ENCODE measurements around the gene BTBD9. TPM values are rescaled to one million over a fixed set of nuclear protein-coding genes. Genes with fewer than 3 reads are reported as not detected.

Gene BTBD9
- total and polyA plus RNA-seq, 9 of the 15 experiments (the other 6 are each of a cell fraction or from before 2014, with no cell fraction given), result 0.08 to 1.6 (median 0.58) TPM

- intact Hi-C loops (cut with micrococcal nuclease), result no loop called here
- TF ChIP-seq, protein P1, sequence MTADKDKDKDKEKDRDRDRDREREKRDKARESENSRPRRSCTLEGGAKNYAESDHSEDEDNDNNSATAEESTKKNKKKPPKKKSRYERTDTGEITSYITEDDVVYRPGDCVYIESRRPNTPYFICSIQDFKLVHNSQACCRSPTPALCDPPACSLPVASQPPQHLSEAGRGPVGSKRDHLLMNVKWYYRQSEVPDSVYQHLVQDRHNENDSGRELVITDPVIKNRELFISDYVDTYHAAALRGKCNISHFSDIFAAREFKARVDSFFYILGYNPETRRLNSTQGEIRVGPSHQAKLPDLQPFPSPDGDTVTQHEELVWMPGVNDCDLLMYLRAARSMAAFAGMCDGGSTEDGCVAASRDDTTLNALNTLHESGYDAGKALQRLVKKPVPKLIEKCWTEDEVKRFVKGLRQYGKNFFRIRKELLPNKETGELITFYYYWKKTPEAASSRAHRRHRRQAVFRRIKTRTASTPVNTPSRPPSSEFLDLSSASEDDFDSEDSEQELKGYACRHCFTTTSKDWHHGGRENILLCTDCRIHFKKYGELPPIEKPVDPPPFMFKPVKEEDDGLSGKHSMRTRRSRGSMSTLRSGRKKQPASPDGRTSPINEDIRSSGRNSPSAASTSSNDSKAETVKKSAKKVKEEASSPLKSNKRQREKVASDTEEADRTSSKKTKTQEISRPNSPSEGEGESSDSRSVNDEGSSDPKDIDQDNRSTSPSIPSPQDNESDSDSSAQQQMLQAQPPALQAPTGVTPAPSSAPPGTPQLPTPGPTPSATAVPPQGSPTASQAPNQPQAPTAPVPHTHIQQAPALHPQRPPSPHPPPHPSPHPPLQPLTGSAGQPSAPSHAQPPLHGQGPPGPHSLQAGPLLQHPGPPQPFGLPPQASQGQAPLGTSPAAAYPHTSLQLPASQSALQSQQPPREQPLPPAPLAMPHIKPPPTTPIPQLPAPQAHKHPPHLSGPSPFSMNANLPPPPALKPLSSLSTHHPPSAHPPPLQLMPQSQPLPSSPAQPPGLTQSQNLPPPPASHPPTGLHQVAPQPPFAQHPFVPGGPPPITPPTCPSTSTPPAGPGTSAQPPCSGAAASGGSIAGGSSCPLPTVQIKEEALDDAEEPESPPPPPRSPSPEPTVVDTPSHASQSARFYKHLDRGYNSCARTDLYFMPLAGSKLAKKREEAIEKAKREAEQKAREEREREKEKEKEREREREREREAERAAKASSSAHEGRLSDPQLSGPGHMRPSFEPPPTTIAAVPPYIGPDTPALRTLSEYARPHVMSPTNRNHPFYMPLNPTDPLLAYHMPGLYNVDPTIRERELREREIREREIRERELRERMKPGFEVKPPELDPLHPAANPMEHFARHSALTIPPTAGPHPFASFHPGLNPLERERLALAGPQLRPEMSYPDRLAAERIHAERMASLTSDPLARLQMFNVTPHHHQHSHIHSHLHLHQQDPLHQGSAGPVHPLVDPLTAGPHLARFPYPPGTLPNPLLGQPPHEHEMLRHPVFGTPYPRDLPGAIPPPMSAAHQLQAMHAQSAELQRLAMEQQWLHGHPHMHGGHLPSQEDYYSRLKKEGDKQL (CRISPR knock-in tag; IDR thresholded peaks at IDR 0.05; ENCODE audit: borderline replicate concordance), result no peak
- TF ChIP-seq GATA2 (CRISPR knock-in tag; IDR thresholded peaks at IDR 0.05) (no peak), ZNF124 (CRISPR knock-in tag; IDR thresholded peaks at IDR 0.05) (no peak)
- TF ChIP-seq, protein P2, sequence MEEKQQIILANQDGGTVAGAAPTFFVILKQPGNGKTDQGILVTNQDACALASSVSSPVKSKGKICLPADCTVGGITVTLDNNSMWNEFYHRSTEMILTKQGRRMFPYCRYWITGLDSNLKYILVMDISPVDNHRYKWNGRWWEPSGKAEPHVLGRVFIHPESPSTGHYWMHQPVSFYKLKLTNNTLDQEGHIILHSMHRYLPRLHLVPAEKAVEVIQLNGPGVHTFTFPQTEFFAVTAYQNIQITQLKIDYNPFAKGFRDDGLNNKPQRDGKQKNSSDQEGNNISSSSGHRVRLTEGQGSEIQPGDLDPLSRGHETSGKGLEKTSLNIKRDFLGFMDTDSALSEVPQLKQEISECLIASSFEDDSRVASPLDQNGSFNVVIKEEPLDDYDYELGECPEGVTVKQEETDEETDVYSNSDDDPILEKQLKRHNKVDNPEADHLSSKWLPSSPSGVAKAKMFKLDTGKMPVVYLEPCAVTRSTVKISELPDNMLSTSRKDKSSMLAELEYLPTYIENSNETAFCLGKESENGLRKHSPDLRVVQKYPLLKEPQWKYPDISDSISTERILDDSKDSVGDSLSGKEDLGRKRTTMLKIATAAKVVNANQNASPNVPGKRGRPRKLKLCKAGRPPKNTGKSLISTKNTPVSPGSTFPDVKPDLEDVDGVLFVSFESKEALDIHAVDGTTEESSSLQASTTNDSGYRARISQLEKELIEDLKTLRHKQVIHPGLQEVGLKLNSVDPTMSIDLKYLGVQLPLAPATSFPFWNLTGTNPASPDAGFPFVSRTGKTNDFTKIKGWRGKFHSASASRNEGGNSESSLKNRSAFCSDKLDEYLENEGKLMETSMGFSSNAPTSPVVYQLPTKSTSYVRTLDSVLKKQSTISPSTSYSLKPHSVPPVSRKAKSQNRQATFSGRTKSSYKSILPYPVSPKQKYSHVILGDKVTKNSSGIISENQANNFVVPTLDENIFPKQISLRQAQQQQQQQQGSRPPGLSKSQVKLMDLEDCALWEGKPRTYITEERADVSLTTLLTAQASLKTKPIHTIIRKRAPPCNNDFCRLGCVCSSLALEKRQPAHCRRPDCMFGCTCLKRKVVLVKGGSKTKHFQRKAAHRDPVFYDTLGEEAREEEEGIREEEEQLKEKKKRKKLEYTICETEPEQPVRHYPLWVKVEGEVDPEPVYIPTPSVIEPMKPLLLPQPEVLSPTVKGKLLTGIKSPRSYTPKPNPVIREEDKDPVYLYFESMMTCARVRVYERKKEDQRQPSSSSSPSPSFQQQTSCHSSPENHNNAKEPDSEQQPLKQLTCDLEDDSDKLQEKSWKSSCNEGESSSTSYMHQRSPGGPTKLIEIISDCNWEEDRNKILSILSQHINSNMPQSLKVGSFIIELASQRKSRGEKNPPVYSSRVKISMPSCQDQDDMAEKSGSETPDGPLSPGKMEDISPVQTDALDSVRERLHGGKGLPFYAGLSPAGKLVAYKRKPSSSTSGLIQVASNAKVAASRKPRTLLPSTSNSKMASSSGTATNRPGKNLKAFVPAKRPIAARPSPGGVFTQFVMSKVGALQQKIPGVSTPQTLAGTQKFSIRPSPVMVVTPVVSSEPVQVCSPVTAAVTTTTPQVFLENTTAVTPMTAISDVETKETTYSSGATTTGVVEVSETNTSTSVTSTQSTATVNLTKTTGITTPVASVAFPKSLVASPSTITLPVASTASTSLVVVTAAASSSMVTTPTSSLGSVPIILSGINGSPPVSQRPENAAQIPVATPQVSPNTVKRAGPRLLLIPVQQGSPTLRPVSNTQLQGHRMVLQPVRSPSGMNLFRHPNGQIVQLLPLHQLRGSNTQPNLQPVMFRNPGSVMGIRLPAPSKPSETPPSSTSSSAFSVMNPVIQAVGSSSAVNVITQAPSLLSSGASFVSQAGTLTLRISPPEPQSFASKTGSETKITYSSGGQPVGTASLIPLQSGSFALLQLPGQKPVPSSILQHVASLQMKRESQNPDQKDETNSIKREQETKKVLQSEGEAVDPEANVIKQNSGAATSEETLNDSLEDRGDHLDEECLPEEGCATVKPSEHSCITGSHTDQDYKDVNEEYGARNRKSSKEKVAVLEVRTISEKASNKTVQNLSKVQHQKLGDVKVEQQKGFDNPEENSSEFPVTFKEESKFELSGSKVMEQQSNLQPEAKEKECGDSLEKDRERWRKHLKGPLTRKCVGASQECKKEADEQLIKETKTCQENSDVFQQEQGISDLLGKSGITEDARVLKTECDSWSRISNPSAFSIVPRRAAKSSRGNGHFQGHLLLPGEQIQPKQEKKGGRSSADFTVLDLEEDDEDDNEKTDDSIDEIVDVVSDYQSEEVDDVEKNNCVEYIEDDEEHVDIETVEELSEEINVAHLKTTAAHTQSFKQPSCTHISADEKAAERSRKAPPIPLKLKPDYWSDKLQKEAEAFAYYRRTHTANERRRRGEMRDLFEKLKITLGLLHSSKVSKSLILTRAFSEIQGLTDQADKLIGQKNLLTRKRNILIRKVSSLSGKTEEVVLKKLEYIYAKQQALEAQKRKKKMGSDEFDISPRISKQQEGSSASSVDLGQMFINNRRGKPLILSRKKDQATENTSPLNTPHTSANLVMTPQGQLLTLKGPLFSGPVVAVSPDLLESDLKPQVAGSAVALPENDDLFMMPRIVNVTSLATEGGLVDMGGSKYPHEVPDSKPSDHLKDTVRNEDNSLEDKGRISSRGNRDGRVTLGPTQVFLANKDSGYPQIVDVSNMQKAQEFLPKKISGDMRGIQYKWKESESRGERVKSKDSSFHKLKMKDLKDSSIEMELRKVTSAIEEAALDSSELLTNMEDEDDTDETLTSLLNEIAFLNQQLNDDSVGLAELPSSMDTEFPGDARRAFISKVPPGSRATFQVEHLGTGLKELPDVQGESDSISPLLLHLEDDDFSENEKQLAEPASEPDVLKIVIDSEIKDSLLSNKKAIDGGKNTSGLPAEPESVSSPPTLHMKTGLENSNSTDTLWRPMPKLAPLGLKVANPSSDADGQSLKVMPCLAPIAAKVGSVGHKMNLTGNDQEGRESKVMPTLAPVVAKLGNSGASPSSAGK (IDR thresholded peaks at IDR 0.05), result no peak
Measured at GRCh38 chr6:38306931-38307330, 332.8 kb downstream of the BTBD9 start.

More at GRCh38 chr6:38306931-38307330, 332.8 kb downstream of the BTBD9 start:
- ChIA-PET CTCF (ENCODE audit: low intra/inter-chr PET ratio) (no interaction called here), POLR2A (interaction anchor here (0.6 kb wide), 1 partner anchor 396 kb away, joined by 3 read pairs; no protein-coding TSS in a partner anchor)
- Histone ChIP-seq H3K79me2 (ENCODE audit: control insufficient read depth, insufficient read depth, low read length) (no peaks in the 10 kb centered on the region), H3K4me3 (no peak overlapping the region), H3K36me3 (ENCODE audit: control insufficient read depth, insufficient read depth, low read length) (no peaks in the 10 kb centered on the region), H3K9me1 (ENCODE audit: control insufficient read depth, insufficient read depth, low read length) (no peaks in the 10 kb centered on the region), H3K4me2 (ENCODE audit: insufficient read depth, low read length) (no peak overlapping the region), H2AFZ (ENCODE audit: low read depth, low read length) (no peak overlapping the region), H3K27me3 (ENCODE audit: control insufficient read depth in 2 of 2, insufficient read depth in 2 of 2, low read length in 2 of 2) (peaks cover 3 to 4% of the 10 kb centered on the region in 2 experiments; a peak in 2 of 5 replicates), H3K4me1 (replicated peaks in 1 of 2; ENCODE audit: control insufficient read depth in 2 of 2, insufficient read depth in 2 of 2, low read length in 2 of 2) (no peaks in the 10 kb centered on the region), H4K20me1 (replicated peaks; ENCODE audit: control insufficient read depth, insufficient read depth, low read length) (no peaks in the 10 kb centered on the region), H3K9me3 (replicated peaks; ENCODE audit: control insufficient read depth, insufficient read depth, low read depth, low read length) (no peaks in the 10 kb centered on the region), H3K9ac (ENCODE audit: insufficient read depth in 1 of 2, low read depth in 2 of 2, low read length in 2 of 2) (no peak overlapping the region), H3K27ac (ENCODE audit: extremely low read depth, low read depth, low read length) (no peak overlapping the region)
- DNase-seq (ENCODE audit: extremely low read depth in 1 of 4, low spot score in 3 of 4) (no peak), FAIRE-seq (no peak), ATAC-seq (no peak)
- no TSS peak for BruUV-seq (replicated peaks)
- in situ Hi-C loops (cut with MboI), result no loop called here
